CD4-positive, alpha-beta T cell (primary cell): ENCODE measurements around the gene CD53. TPM values are rescaled to one million over a fixed set of nuclear protein-coding genes. Genes with fewer than 3 reads are reported as not detected.

ENCODE experiments used
- ATAC-seq: fragments of 200-7000 bp; cut with Tn5 transposase; one replicate; pipeline ENCODE4 v1.10.0; 2022; ENCODE audit warnings: mild to moderate bottlenecking; ENCODE audit not compliant: poor library complexity
- CTCF ChIA-PET: fragments of 350-600 bp; sonication (Branson Sonifier 250); formaldehyde crosslinking; loops from one replicate; lab custom pipeline; 2021; ENCODE audit warnings: antibody characterized with exemption, inconsistent platforms; lab: Charles Lee
- POLR2A ChIA-PET: fragments of 350-600 bp; sonication (Branson Sonifier 250); formaldehyde crosslinking; loops from one replicate; lab custom pipeline; 2021; ENCODE audit warnings: antibody characterized with exemption, inconsistent platforms; lab: Charles Lee
- DNase-seq, 14 experiments: peaks; one replicate each; pipeline ENCODE4 v3.0.0-alpha.2; 2013 to 2020; ENCODE audit warnings: mixed read lengths in 2 of 14
- H3K27ac ChIP-seq, 2 donors: one replicate each; pipeline versions ENCODE4 v1.5.1 to v1.7.0; 2013; ENCODE audit warnings: low read length in 2 of 2, low read depth in 1 of 2, mild to moderate bottlenecking in 1 of 2
- H3K27me3 ChIP-seq, 2 experiments: 1 replicate in 1 of 2; 2 replicates in 1 of 2; pipeline versions ENCODE4 v1.6.1 to v1.7.0; 2013; ENCODE audit warnings: low read length in 2 of 2, control low read depth in 1 of 2, mild to moderate bottlenecking in 1 of 2, moderate library complexity in 1 of 2; ENCODE audit not compliant: insufficient read depth in 2 of 2, control insufficient read depth in 1 of 2
- H3K36me3 ChIP-seq: one replicate; pipeline ENCODE4 v1.6.1; 2013; ENCODE audit warnings: low read length, control low read depth; ENCODE audit not compliant: insufficient read depth
- H3K4me1 ChIP-seq: one replicate; pipeline ENCODE4 v1.6.1; 2013; ENCODE audit warnings: low read length, control low read depth; ENCODE audit not compliant: insufficient read depth
- H3K4me3 ChIP-seq: one replicate; pipeline ENCODE4 v1.5.1; 2013; ENCODE audit warnings: mild to moderate bottlenecking, low read length, moderate library complexity
- H3K9me3 ChIP-seq, 2 experiments: 1 replicate in 1 of 2; 2 replicates in 1 of 2; pipeline versions ENCODE4 v1.6.1 to v1.7.0; 2013; ENCODE audit warnings: low read length in 2 of 2, mild to moderate bottlenecking in 2 of 2, control low read depth in 1 of 2, moderate library complexity in 1 of 2; ENCODE audit not compliant: control insufficient read depth in 1 of 2, insufficient read depth in 1 of 2
- H3K27ac Mint-ChIP-seq: one replicate; pipeline ENCODE4 v1.8.0; 2020; ENCODE audit warnings: mixed read lengths
- H3K27me3 Mint-ChIP-seq: one replicate; pipeline ENCODE4 v1.8.0; 2021; ENCODE audit warnings: mixed read lengths
- H3K36me3 Mint-ChIP-seq: one replicate; pipeline ENCODE4 v1.8.0; 2021; ENCODE audit warnings: low read depth, mixed read lengths
- H3K4me1 Mint-ChIP-seq: one replicate; pipeline ENCODE4 v1.8.0; 2021; ENCODE audit warnings: low read depth, mixed read lengths
- H3K4me3 Mint-ChIP-seq: one replicate; pipeline ENCODE4 v1.8.0; 2020; ENCODE audit warnings: mild to moderate bottlenecking, mixed read lengths
- H3K9me3 Mint-ChIP-seq: one replicate; pipeline ENCODE4 v1.8.0; 2020; ENCODE audit warnings: mixed read lengths
- intact Hi-C, 2 experiments: fragments of 100-400 bp; cut with DNase I in 1 of 2; cut with micrococcal nuclease in 1 of 2; formaldehyde crosslinking; loops; one replicate each; pipeline versions ENCODE4 v1.15.1 to v1.9.0; 2023 to 2025; cut with DNase I, micrococcal nuclease
- total RNA-seq, 174 experiments: library from RNA in 2 of 174; stranded (reverse) in 2 of 174; gene quantifications; one replicate each; pipeline ENCODE4 v1.2.3 and lab custom pipeline; 2021 to 2026
- TF ChIP-seq, protein P1 (sequence below): fragments of 200-600 bp; IDR thresholded peaks from one replicate; pipeline ENCODE4 v1.8.0; 2022; ENCODE audit warnings: antibody characterized with exemption, mild to moderate bottlenecking

Gene CD53
- total RNA-seq, 2 experiments from 2014 or later, result 169 to 176 TPM

- peaks cover 11% of the 10 kb centered on the region for H3K36me3 ChIP-seq
- DNase-seq (no peak), ATAC-seq (no peak)
- H3K4me1 ChIP-seq, result no peaks in the 10 kb centered on the region
- Mint-ChIP-seq H3K27ac (no peak overlapping the region), H3K4me1 (no peaks in the 10 kb centered on the region), H3K27me3 (no peaks in the 10 kb centered on the region), H3K4me3 (no peak overlapping the region), H3K36me3 (peaks cover 34% of the 10 kb centered on the region), H3K9me3 (peaks cover 6% of the 10 kb centered on the region)
- H3K4me3 ChIP-seq, result no peak overlapping the region
- intact Hi-C loops, result no loop called here
- TF ChIP-seq, protein P1, sequence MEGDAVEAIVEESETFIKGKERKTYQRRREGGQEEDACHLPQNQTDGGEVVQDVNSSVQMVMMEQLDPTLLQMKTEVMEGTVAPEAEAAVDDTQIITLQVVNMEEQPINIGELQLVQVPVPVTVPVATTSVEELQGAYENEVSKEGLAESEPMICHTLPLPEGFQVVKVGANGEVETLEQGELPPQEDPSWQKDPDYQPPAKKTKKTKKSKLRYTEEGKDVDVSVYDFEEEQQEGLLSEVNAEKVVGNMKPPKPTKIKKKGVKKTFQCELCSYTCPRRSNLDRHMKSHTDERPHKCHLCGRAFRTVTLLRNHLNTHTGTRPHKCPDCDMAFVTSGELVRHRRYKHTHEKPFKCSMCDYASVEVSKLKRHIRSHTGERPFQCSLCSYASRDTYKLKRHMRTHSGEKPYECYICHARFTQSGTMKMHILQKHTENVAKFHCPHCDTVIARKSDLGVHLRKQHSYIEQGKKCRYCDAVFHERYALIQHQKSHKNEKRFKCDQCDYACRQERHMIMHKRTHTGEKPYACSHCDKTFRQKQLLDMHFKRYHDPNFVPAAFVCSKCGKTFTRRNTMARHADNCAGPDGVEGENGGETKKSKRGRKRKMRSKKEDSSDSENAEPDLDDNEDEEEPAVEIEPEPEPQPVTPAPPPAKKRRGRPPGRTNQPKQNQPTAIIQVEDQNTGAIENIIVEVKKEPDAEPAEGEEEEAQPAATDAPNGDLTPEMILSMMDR, result no peak
- H3K9me3 ChIP-seq, result peaks cover 0 to 11% of the 10 kb centered on the region in 2 experiments
- CTCF ChIA-PET, result interaction anchor here (0.8 kb wide), 1 partner anchor 9 kb away, joined by 4 read pairs; no protein-coding TSS in a partner anchor
- no peak overlapping the region for H3K27ac ChIP-seq
- H3K27me3 ChIP-seq, result no peaks in the 10 kb centered on the region
- POLR2A ChIA-PET, result no interaction called here
Measured at GRCh38 chr1:110944806-110945205, 71.9 kb downstream of the CD53 start.

DNA sequence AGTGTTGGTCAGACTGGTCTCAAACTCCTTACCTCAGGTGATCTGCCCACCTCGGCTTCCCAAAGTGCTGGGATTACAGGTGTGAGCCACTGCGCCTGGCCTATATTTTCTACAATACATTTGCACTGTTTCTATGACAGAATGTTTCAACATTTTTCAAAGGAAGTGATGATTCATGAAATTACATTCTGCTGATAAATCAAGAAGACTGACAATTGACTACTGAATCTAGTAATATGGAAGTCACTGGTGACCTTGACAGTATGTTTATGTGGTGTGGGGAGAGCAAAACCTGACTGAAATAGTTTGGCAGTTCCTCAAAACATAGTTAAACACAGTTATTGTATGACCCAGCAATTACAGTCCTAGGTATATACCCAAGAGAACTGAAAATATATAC is 72.7 kb downstream of the CD53 start:
- H3K9me3 Mint-ChIP-seq, result peaks cover 8% of the 10 kb centered on the region
- intact Hi-C loops, result no loop called here
- H3K4me3 ChIP-seq, result no peak overlapping the region
- H3K27me3 Mint-ChIP-seq, result no peaks in the 10 kb centered on the region
- no peak for DNase-seq
- CTCF ChIA-PET, result no interaction called here
- peaks cover 11% of the 10 kb centered on the region for H3K36me3 ChIP-seq
- H3K27me3 ChIP-seq, result no peaks in the 10 kb centered on the region
- H3K27ac Mint-ChIP-seq, result no peak overlapping the region
- H3K4me3 Mint-ChIP-seq, result no peak overlapping the region
- H3K9me3 ChIP-seq, result peaks cover 0 to 11% of the 10 kb centered on the region in 2 experiments
- H3K4me1 Mint-ChIP-seq, result no peaks in the 10 kb centered on the region
- TF ChIP-seq, protein P1, result no peak
- H3K4me1 ChIP-seq, result no peaks in the 10 kb centered on the region
- no peak overlapping the region for H3K27ac ChIP-seq
- H3K36me3 Mint-ChIP-seq, result peaks cover 34% of the 10 kb centered on the region
- POLR2A ChIA-PET, result no interaction called here
- no peak for ATAC-seq

GRCh38 chr1:110948038-110948810 is 75.3 kb downstream of the CD53 start:
- DNase-seq, result no peak
- intact Hi-C loops, result no loop called here
- H3K36me3 Mint-ChIP-seq, result peaks cover 34% of the 10 kb centered on the region
- ChIA-PET CTCF (interaction anchor here (1.1 kb wide), 1 partner anchor 10 kb away, joined by 3 read pairs; no protein-coding TSS in a partner anchor), POLR2A (interaction anchor here (0.7 kb wide), 1 partner anchor 73 kb away, joined by 4 read pairs; no protein-coding TSS in a partner anchor)
- no peak overlapping the region for H3K4me3 Mint-ChIP-seq
- H3K4me1 Mint-ChIP-seq, result no peaks in the 10 kb centered on the region
- H3K9me3 Mint-ChIP-seq, result peaks cover 12% of the 10 kb centered on the region
- Histone ChIP-seq H3K4me1 (no peaks in the 10 kb centered on the region), H3K36me3 (peaks cover 19% of the 10 kb centered on the region), H3K4me3 (no peak overlapping the region), H3K27me3 (no peaks in the 10 kb centered on the region), H3K9me3 (peaks cover 5 to 11% of the 10 kb centered on the region in 2 experiments), H3K27ac (no peak overlapping the region)
- no peak for ATAC-seq
- TF ChIP-seq, protein P1, result no peak
- H3K27me3 Mint-ChIP-seq, result no peaks in the 10 kb centered on the region
- no peak overlapping the region for H3K27ac Mint-ChIP-seq

Other genes starting within 250 kb of the CD53 start
- 100 to 1,000 TPM; 112 to 118 TPM for gene KCNA3, start 198.2 kb upstream of the CD53 start, total RNA-seq
- 1 to 10 TPM; 1.6 to 1.8 TPM for gene LRIF1, start 90.8 kb downstream of the CD53 start, total RNA-seq